HepG2 (cell line): ENCODE results near the gene UMPS. TPM values are rescaled to one million over a fixed set of nuclear protein-coding genes. Genes with fewer than 3 reads are reported as not detected.

Experiments
- CERS6 ChIP-seq: sonication (generic); formaldehyde crosslinking; IDR thresholded peaks from 2 replicates; pipeline ENCODE4 v1.5.0; 2020; ENCODE audit warnings: missing genetic modification reagents
- KAT8 ChIP-seq: IDR thresholded peaks from 2 replicates; pipeline ENCODE4 v1.6.1; 2016; ENCODE audit warnings: missing genetic modification reagents, missing compliant biosample characterization
- PBX2 ChIP-seq: IDR thresholded peaks from 2 replicates; pipeline ENCODE4 v1.6.1; 2016; ENCODE audit warnings: control low read depth
- ZBTB4 ChIP-seq: sonication (generic); formaldehyde crosslinking; IDR thresholded peaks from 2 replicates; pipeline ENCODE4 v1.4.0; 2020; ENCODE audit warnings: missing genetic modification reagents, mild to moderate bottlenecking, borderline replicate concordance
- ZNF264 ChIP-seq: sonication (generic); formaldehyde crosslinking; IDR thresholded peaks from 2 replicates; pipeline ENCODE4 v1.4.0; 2020; ENCODE audit warnings: missing genetic modification reagents
- ZNF605 ChIP-seq: sonication (generic); formaldehyde crosslinking; IDR thresholded peaks from 2 replicates; pipeline ENCODE4 v1.8.0; 2022; ENCODE audit warnings: mild to moderate bottlenecking, missing genetic modification reagents
- ZNF772 ChIP-seq: sonication (generic); formaldehyde crosslinking; IDR thresholded peaks from 2 replicates; pipeline ENCODE4 v1.5.0; 2020; ENCODE audit warnings: mild to moderate bottlenecking, missing genetic modification reagents
- ZNF777 ChIP-seq: sonication (generic); formaldehyde crosslinking; IDR thresholded peaks from 2 replicates; pipeline ENCODE4 v1.4.0; 2020; ENCODE audit warnings: missing genetic modification reagents
- polyA plus RNA-seq, 8 experiments: library from polyadenylated mRNA; depleted of rRNA in 3 of 8; stranded (reverse) in 7 of 8; unstranded in 1 of 8; fragments of >200 nt; fragmentation: Illumina TruSeq in 4 of 8; extraction: Trizol in 4 of 8; gene quantifications; 2 replicates each; pipeline versions ENCODE4 v1.2.1 to v1.2.3, GENCODE V29; 2011 to 2016; ENCODE audit warnings: low read depth in 4 of 8, missing spikeins in 1 of 8, mixed read lengths in 1 of 8; ENCODE audit not compliant: insufficient read depth in 1 of 8
- total RNA-seq, 5 experiments: library from RNA; depleted of rRNA; stranded (reverse); fragments of >200 nt; fragmentation: Illumina TruSeq; extraction: Trizol; gene quantifications; 2 replicates each; pipeline ENCODE4 v1.2.3, GENCODE V29; 2016; ENCODE audit warnings: low read depth in 1 of 5
- TF ChIP-seq, protein P1 (sequence below): sonication (generic); formaldehyde crosslinking; IDR thresholded peaks from 2 replicates; pipeline ENCODE4 v1.4.0; 2020; ENCODE audit warnings: mild to moderate bottlenecking, missing genetic modification reagents
- TF ChIP-seq, protein P2 (sequence below), 2 experiments: sonication (generic) in 1 of 2; formaldehyde crosslinking in 1 of 2; IDR thresholded peaks; 2 replicates each; pipeline versions ENCODE4 v1.4.0 to v1.6.1; 2016 to 2020; ENCODE audit warnings: borderline replicate concordance in 1 of 2, low read depth in 1 of 2, mild to moderate bottlenecking in 1 of 2, missing genetic modification reagents in 1 of 2
- TF ChIP-seq, protein P3 (sequence below): sonication (generic); formaldehyde crosslinking; IDR thresholded peaks from 2 replicates; pipeline ENCODE4 v1.5.1; 2020; ENCODE audit warnings: mild to moderate bottlenecking, moderate library complexity, missing genetic modification reagents

UMPS gene
- total and polyA plus RNA-seq, 2 of the 13 experiments (the other 11 are each of a cell fraction or from before 2014, with no cell fraction given): 52.7 to 74.2 TPM

DNA sequence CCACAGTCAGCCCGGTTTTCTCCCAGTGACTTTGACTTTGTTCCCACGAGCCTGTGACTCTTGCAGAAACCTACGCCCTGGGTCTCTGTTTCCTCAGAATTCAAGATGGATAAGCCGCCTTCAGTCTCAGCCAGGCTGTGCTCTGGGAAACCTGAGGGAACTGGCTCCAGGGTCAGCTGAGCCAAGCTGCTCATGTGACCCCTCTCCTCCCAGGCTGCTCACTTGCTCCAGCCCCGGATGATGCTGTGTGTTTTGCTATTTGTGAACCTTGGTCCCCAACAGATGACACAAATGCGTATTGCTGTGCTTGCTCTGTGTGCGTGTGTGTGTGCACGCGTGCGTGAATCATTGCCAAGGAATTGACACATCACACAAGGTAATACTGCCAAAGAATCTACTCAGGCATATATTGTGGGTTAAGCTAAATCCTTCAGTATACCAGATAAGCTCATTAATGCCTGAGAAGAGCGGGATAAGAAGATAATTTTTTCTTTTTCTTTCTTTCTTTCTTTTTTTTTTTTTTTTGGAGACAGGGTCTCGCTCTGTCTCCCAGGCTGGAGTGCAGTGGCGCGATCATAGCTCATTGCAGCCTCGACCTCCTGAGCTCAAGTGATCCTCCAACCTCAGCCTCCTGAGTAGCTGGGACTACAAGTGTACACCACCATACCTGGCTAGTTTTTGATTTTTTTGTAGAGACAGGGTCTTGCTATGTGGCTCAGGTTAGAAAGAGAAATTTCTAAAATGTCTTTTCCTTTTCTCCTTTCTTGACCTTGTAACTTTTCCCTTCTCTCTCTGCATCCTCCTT is 29.2 kb upstream of the UMPS start (continued):
- TF ChIP-seq, protein P1, sequence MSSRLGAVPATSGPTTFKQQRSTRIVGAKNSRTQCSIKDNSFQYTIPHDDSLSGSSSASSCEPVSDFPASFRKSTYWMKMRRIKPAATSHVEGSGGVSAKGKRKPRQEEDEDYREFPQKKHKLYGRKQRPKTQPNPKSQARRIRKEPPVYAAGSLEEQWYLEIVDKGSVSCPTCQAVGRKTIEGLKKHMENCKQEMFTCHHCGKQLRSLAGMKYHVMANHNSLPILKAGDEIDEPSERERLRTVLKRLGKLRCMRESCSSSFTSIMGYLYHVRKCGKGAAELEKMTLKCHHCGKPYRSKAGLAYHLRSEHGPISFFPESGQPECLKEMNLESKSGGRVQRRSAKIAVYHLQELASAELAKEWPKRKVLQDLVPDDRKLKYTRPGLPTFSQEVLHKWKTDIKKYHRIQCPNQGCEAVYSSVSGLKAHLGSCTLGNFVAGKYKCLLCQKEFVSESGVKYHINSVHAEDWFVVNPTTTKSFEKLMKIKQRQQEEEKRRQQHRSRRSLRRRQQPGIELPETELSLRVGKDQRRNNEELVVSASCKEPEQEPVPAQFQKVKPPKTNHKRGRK (CRISPR knock-in tag): 0 out of 2 replicates have a peak, but pooled peaks have one; percentile 37
- peak; percentile 76; the same call in 1 of the 2 replicates for TF ChIP-seq ZNF772 (CRISPR knock-in tag)
- 0 out of 2 replicates have a peak, but pooled peaks have one; percentile 10 for TF ChIP-seq PBX2 (CRISPR knock-in tag)
- peak; percentile 91 for TF ChIP-seq KAT8 (CRISPR knock-in tag)
- TF ChIP-seq, protein P2, sequence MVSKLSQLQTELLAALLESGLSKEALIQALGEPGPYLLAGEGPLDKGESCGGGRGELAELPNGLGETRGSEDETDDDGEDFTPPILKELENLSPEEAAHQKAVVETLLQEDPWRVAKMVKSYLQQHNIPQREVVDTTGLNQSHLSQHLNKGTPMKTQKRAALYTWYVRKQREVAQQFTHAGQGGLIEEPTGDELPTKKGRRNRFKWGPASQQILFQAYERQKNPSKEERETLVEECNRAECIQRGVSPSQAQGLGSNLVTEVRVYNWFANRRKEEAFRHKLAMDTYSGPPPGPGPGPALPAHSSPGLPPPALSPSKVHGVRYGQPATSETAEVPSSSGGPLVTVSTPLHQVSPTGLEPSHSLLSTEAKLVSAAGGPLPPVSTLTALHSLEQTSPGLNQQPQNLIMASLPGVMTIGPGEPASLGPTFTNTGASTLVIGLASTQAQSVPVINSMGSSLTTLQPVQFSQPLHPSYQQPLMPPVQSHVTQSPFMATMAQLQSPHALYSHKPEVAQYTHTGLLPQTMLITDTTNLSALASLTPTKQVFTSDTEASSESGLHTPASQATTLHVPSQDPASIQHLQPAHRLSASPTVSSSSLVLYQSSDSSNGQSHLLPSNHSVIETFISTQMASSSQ (IDR thresholded peaks at IDR 0.05; ENCODE audit: low read depth): peak; percentile 73
- TF ChIP-seq, protein P2 (CRISPR knock-in tag; IDR thresholded peaks at IDR 0.05; ENCODE audit: borderline replicate concordance): peak; percentile 86
- TF ChIP-seq, protein P3, sequence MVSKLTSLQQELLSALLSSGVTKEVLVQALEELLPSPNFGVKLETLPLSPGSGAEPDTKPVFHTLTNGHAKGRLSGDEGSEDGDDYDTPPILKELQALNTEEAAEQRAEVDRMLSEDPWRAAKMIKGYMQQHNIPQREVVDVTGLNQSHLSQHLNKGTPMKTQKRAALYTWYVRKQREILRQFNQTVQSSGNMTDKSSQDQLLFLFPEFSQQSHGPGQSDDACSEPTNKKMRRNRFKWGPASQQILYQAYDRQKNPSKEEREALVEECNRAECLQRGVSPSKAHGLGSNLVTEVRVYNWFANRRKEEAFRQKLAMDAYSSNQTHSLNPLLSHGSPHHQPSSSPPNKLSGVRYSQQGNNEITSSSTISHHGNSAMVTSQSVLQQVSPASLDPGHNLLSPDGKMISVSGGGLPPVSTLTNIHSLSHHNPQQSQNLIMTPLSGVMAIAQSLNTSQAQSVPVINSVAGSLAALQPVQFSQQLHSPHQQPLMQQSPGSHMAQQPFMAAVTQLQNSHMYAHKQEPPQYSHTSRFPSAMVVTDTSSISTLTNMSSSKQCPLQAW (CRISPR knock-in tag): peak; percentile 92
- peak; percentile 74; the same call in 1 of the 2 replicates for TF ChIP-seq ZNF264 (CRISPR knock-in tag)
- no peak for TF ChIP-seq CERS6 (CRISPR knock-in tag)
- TF ChIP-seq ZNF605 (CRISPR knock-in tag): peak; percentile 79; the same call in 1 of the 2 replicates
- no peak; the same call in 1 of the 2 replicates for TF ChIP-seq ZNF777 (CRISPR knock-in tag)
- peak; percentile 91; the same call in 1 of the 2 replicates for TF ChIP-seq ZBTB4 (CRISPR knock-in tag)
